ENCODE results near the gene MCU.

DNA sequence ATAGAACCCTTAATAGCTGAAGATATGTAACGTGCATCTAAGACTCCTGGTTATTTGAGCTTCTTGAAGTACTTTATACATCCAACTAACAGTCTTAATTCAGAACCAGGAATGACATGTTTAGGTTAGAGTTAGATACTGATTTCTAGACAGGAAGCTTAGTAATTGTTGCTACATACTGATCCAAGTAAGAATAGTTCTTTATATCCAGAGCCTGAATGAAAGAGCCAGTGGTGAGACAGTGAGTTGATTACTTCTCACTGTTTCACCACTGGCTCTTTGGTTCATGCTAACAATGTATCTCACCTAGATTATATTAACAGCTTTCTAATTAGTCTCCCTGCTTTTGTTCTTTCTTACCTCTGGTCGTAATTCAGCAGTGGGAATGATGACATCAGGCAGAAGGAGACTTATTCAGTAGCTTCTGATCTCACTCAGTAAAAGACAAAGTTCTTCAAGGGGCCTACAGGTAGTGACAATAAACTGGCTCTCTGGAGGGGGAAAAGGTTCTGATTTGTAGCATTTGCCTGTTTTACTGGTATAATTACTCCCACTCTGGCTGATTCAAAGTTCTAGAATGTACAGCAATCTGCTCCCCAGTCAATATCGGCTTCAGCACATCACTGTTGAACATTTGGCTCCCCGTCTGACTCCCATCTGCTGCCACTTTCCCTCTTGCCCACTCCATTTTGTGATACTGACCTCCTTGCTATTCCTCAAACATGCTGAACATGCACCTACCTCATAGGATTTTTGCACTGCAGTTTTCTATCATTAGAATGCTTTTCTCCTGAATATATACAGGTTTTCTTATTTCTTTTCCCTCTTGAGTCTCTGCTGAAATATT lies 29.1 kb downstream of the MCU start:
- TF ChIP-seq CBX8 (IDR thresholded peaks at IDR 0.05; ENCODE audit: borderline replicate concordance, low read depth, low read length) (no peak), KDM5A (IDR thresholded peaks at IDR 0.05; ENCODE audit: low read length) (no peak)
- TF ChIP-seq, protein P1, sequence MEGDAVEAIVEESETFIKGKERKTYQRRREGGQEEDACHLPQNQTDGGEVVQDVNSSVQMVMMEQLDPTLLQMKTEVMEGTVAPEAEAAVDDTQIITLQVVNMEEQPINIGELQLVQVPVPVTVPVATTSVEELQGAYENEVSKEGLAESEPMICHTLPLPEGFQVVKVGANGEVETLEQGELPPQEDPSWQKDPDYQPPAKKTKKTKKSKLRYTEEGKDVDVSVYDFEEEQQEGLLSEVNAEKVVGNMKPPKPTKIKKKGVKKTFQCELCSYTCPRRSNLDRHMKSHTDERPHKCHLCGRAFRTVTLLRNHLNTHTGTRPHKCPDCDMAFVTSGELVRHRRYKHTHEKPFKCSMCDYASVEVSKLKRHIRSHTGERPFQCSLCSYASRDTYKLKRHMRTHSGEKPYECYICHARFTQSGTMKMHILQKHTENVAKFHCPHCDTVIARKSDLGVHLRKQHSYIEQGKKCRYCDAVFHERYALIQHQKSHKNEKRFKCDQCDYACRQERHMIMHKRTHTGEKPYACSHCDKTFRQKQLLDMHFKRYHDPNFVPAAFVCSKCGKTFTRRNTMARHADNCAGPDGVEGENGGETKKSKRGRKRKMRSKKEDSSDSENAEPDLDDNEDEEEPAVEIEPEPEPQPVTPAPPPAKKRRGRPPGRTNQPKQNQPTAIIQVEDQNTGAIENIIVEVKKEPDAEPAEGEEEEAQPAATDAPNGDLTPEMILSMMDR (IDR thresholded peaks at IDR 0.05; ENCODE audit: control extremely low read depth in 1 of 3, insufficient read depth in 1 of 3, low read depth in 1 of 3, low read length in 3 of 3) = no peak
